HG02642 (cell line): ENCODE results near the gene ZNF764.
"Not testable (repeated sequence)": the region's sequence is repeated elsewhere in the genome, so short reads cannot be mapped to it uniquely, and the experiment has no call there.

ENCODE experiments used
- ATAC-seq: cut with Tn5 transposase; IDR thresholded peaks from one replicate; pipeline ENCODE4 v1.9.1; 2021; ENCODE audit warnings: mild to moderate bottlenecking; ENCODE audit not compliant: unreplicated experiment, poor library complexity

The ZNF764 gene

GRCh38 chr16:30557957-30558788 is at the start of gene ZNF764:
TSS of gene ZNF764 (minus strand) at chr16:30558374. CDS start at chr16:30558182, 192 bp downstream.
- peak; percentile 85 for ATAC-seq

GRCh38 chr16:30606004-30606403 is 47.8 kb upstream of the ZNF764 start:
- ATAC-seq: no peak

GRCh38 chr16:30605158-30605557 is 47.0 kb upstream of the ZNF764 start:
- no peak for ATAC-seq

GRCh38 chr16:30604316-30604947 is 46.3 kb upstream of the ZNF764 start:
- ATAC-seq: no peak

GRCh38 chr16:30603945-30604315 is 45.8 kb upstream of the ZNF764 start:
- ATAC-seq: no peak

- no peak for ATAC-seq
These were observed 44.6 kb upstream of the ZNF764 start for GRCh38 chr16:30602616-30603277.

GRCh38 chr16:30601966-30602365 is 43.8 kb upstream of the ZNF764 start:
- ATAC-seq: no peak

DNA sequence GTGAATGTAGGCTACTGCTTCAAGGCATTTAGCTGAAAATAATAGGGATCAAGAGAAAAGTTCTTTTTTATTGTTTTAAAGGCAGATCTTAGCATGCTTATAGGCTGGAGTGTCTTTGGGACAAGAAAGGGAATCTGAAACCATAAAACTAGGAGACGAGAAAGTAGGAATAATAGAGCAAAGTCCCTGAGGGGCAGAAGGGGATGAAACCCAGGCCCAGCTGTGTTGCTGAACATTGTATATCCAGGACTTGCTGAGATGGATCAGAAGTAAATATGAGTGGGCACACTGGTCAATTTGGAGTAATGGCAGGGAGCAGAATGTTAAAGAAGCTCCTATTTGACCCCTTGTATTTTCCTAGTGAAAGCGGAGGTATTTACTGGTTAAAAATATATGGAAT is 42.8 kb upstream of the ZNF764 start:
- ATAC-seq: no peak

DNA sequence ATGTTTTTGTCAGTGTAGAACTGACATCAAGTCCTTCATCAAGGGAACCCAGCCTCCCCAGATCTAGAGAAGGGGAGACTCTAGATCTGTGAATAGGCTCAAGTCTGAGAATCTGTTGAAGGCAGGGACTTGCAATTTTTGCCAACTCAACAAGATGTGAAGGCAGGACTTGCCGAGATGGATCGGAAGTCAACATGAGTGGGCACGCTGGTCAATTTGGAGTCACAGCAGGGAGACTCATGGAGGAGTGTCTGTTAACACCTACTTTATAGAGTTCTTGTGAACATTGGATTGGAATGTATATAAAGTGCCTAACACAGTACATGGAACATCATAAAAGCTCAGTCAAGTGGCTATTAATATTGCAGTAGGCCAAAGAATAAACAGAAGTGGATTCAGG is 42.0 kb upstream of the ZNF764 start:
- ATAC-seq: no peak

DNA sequence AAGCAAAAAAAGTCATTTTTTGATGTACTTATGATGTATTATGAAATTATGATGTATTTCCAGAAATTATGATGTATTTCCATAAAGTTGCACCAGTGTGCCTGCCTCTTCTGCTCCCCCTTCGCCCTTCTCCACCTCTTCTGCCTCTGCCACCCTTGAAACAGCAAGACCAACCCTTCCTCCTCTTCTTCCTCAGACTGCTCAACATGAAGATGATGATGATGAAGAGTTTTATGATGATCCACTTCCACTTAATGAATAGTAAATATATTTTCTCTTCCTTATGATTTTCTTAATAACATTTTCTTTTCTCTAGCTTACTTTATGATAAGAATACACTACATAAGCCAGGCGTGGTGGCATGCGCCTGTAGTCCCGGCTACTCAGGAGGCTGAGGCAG is 34.7 kb upstream of the ZNF764 start:
- ATAC-seq: no peak

- not testable (repeated sequence) for ATAC-seq
These were observed 32.7 kb upstream of the ZNF764 start for GRCh38 chr16:30590869-30591268.

GRCh38 chr16:30589582-30589981 is 31.4 kb upstream of the ZNF764 start:
- not testable (repeated sequence) for ATAC-seq

DNA sequence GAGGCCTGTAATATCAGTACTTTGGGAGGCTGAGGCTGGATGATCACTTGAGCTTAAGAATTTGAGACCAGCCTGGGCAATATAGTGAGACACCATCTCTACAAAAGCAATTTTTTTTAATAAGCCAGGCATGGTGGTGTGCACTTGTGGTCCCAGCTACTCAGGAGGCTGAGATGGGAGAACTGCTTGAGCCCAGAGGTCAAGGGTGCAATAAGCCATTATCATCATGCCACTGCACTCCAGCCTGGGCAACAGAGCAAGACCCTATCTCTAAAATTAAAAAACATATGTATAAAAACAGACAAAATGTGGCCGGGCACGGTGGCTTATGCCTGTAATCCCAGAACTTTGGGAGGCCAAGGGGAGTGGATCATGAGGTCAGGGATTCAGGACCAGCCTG is 30.5 kb upstream of the ZNF764 start:
- ATAC-seq: no peak

GRCh38 chr16:30585400-30586191 is 27.4 kb upstream of the ZNF764 start, which contains the start of gene ZNF785:
TSS of gene ZNF785 (minus strand) at chr16:30585697. CDS start at chr16:30585611, 86 bp downstream.
- ATAC-seq: peak; percentile 96

- ATAC-seq: peak; percentile 33
These were observed 26.8 kb upstream of the ZNF764 start for GRCh38 chr16:30585022-30585399.

- ATAC-seq: no peak
These were observed 24.6 kb upstream of the ZNF764 start for GRCh38 chr16:30582611-30583340.

- no peak for ATAC-seq
These were observed 23.3 kb upstream of the ZNF764 start for GRCh38 chr16:30581457-30581856.

DNA sequence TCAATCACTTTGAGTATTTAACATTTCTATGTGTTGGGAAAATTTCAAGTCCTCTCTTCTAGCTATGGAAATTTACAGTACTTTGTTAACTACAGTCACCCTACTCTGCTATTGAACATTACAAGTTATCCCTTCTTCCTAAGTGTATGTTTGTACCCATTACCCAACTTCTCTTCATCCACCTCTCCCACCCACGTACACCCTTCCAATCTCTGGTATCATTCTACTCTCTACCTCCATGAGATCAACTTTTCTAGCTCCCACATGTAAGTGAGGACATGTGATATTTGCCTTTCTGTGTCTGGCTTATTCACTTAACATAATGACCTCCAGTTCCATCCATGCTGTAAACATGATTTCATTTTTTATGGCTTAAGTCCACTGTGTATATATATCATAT is 16.5 kb upstream of the ZNF764 start:
- ATAC-seq: no peak

- peak; percentile 78 for ATAC-seq
These were observed 13.5 kb upstream of the ZNF764 start, which contains the start of gene ZNF688 for GRCh38 chr16:30571445-30572322. TSS of gene ZNF688 (minus strand) at chr16:30571714. CDS start at chr16:30571629, 85 bp downstream.
